Transverse colon (tissue), 4 donors: Measurements from ENCODE around the gene NXPH1. TPM values are rescaled to one million over a fixed set of nuclear protein-coding genes. Genes with fewer than 3 reads are reported as not detected.

Experiments used
- DNase-seq: peaks from one replicate; pipeline ENCODE4 v3.0.0-alpha.2; 2019
- H3K27ac ChIP-seq, 4 donors: fragments of 200-600 bp; sonication (generic); 2 replicates each; pipeline ENCODE4 v1.5.1; 2016 to 2018; ENCODE audit warnings: inconsistent platforms in 4 of 4
- H3K27me3 ChIP-seq: fragments of 200-600 bp; sonication (generic); 2 replicates; pipeline ENCODE4 v1.5.1; 2017; ENCODE audit warnings: inconsistent platforms
- H3K36me3 ChIP-seq, 4 donors: fragments of 200-600 bp; sonication (generic); 2 replicates each; pipeline ENCODE4 v1.5.1; 2017 to 2019; ENCODE audit warnings: inconsistent platforms in 4 of 4
- H3K4me1 ChIP-seq, 4 donors: fragments of 200-600 bp; sonication (generic); 2 replicates each; pipeline ENCODE4 v1.5.1; 2017 to 2020; ENCODE audit warnings: inconsistent platforms in 4 of 4
- H3K4me3 ChIP-seq, 4 donors: fragments of 200-600 bp; sonication (generic); 1 replicate in 1 of 4; 2 replicates in 3 of 4; pipeline versions ENCODE4 v1.5.1 to v1.6.1; 2017 to 2019; ENCODE audit warnings: inconsistent platforms in 4 of 4
- H3K9me3 ChIP-seq, 2 donors: fragments of 200-600 bp; sonication (generic); 2 replicates each; pipeline ENCODE4 v1.5.1; 2017 to 2019; ENCODE audit warnings: inconsistent platforms in 2 of 2
- EP300 ChIP-seq: sonication (generic); formaldehyde crosslinking; IDR thresholded peaks from one replicate; pipeline ENCODE4 v1.6.1; 2017; ENCODE audit warnings: antibody characterized with exemption, low read depth
- POLR2A ChIP-seq: fragments of 450-650 bp; IDR thresholded peaks from one replicate; pipeline ENCODE4 v1.6.1; 2016; ENCODE audit warnings: antibody characterized with exemption, mild to moderate bottlenecking, moderate library complexity
- POLR2AphosphoS5 ChIP-seq, 3 donors: sonication (generic); formaldehyde crosslinking; IDR thresholded peaks; one replicate each; pipeline ENCODE4 v1.6.1; 2016; ENCODE audit warnings: antibody characterized with exemption in 3 of 3
- WGBS, 2 donors: methylation state at CpG; one replicate each; pipeline ENCODE4 v1.1.5; 2018; ENCODE audit warnings: low coverage in 1 of 2; 5-methylcytosine and 5-hydroxymethylcytosine counted together
- in situ Hi-C, 4 donors: fragments of 200-750 bp; cut with MboI; loops; one replicate each; pipeline versions ENCODE4 v1.15.0 to v1.15.1; 2017; ENCODE audit warnings: low sequenced_read_pairs in 3 of 4, low pct_ligation_motif_present in 1 of 4, low pct_unique_long_range_greater_than_20kb in 1 of 4
- intact Hi-C: fragments of 100-400 bp; cut with DNase I; formaldehyde crosslinking; loops from one replicate; pipeline ENCODE4 v1.15.1; 2023; ENCODE audit warnings: low total_unique reads
- total RNA-seq, 4 donors: library from RNA; depleted of rRNA; stranded (reverse); fragments of >200 nt; gene quantifications; one replicate each; pipeline ENCODE4 v1.1.0, GENCODE V29; 2016
- TF ChIP-seq, protein P1 (sequence below), 5 experiments: fragments of 200-600 bp in 3 of 5; fragments of 450-650 bp in 2 of 5; sonication (generic) in 3 of 5; IDR thresholded peaks; 1 replicate in 2 of 5; 2 replicates in 3 of 5; pipeline ENCODE4 v1.5.1; 2016 to 2017; ENCODE audit warnings: antibody characterized with exemption in 5 of 5, inconsistent platforms in 3 of 5, mild to moderate bottlenecking in 2 of 5, moderate library complexity in 1 of 5

NXPH1 gene
- total RNA-seq, 4 donors from 2014 or later, result not detected

DNA sequence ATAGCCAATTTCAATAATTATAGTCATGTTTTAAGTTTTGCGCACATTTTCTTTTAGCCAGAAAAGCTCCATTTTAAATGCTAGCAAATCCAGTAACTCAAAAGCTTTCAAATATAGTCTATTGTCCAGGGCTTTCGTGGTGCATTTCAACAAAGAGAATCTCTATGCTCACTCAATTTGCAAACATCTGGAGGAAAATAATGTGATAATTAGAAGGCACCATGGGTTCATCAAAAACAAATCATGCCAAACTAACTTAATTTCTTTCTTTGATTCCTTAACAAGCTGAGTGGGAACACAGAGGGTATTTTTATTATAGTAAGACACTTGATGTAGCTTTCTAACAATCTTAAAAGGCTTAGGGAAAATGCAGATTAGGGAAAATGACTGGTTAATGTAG is 179.8 kb downstream of the NXPH1 start:
- no peak overlapping the region for H3K4me3 ChIP-seq
- WGBS, 2 donors, result 74 to 75% methylated on average over 2 of the region's 2 CpGs
- H3K36me3 ChIP-seq, result no peaks in the 10 kb centered on the region
- H3K9me3 ChIP-seq, result no peaks in the 10 kb centered on the region
- no peaks in the 10 kb centered on the region for H3K4me1 ChIP-seq
- in situ Hi-C loops (no loop called here), intact Hi-C loops (no loop called here)
- no peaks in the 10 kb centered on the region for H3K27me3 ChIP-seq
- TF ChIP-seq POLR2A (no peak), EP300 (no peak), POLR2AphosphoS5 (IDR thresholded peaks at IDR 0.05) (no peak)
- TF ChIP-seq, protein P1, sequence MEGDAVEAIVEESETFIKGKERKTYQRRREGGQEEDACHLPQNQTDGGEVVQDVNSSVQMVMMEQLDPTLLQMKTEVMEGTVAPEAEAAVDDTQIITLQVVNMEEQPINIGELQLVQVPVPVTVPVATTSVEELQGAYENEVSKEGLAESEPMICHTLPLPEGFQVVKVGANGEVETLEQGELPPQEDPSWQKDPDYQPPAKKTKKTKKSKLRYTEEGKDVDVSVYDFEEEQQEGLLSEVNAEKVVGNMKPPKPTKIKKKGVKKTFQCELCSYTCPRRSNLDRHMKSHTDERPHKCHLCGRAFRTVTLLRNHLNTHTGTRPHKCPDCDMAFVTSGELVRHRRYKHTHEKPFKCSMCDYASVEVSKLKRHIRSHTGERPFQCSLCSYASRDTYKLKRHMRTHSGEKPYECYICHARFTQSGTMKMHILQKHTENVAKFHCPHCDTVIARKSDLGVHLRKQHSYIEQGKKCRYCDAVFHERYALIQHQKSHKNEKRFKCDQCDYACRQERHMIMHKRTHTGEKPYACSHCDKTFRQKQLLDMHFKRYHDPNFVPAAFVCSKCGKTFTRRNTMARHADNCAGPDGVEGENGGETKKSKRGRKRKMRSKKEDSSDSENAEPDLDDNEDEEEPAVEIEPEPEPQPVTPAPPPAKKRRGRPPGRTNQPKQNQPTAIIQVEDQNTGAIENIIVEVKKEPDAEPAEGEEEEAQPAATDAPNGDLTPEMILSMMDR (IDR thresholded peaks at IDR 0.05), result no peak
- no peak for DNase-seq
- no peak overlapping the region for H3K27ac ChIP-seq

DNA sequence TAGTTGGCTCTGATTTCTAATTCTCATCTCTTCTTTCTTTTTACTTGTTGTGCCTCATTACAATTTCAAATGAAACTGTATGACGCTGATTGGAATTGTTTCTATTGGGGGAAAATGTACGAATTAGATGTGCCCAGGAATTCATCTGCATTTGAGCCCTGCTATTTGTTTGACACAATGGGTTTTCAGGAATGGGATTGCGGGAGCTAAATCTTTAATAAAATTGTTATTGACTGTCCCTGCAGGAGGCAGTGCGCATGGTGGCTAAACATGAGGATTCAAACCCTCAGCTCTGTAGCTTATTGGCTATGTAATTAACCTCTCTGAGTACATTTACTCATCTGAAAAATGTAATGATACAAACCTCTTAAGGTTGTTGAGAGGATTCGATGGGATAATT is 181.6 kb downstream of the NXPH1 start:
- no peak overlapping the region for H3K4me3 ChIP-seq
- 73 to 76% methylated on average over 5 of the region's 5 CpGs for WGBS, 2 donors
- no peaks in the 10 kb centered on the region for H3K27me3 ChIP-seq
- intact Hi-C loops, result no loop called here
- no peaks in the 10 kb centered on the region for H3K9me3 ChIP-seq
- no peaks in the 10 kb centered on the region for H3K4me1 ChIP-seq
- in situ Hi-C loops, result no loop called here
- no peak overlapping the region for H3K27ac ChIP-seq
- DNase-seq, result no peak
- TF ChIP-seq POLR2A, result no peak
- TF ChIP-seq, protein P1 (IDR thresholded peaks at IDR 0.05), result no peak
- no peak for TF ChIP-seq POLR2AphosphoS5 (IDR thresholded peaks at IDR 0.05)
- TF ChIP-seq EP300, result no peak
- H3K36me3 ChIP-seq, result no peaks in the 10 kb centered on the region

DNA sequence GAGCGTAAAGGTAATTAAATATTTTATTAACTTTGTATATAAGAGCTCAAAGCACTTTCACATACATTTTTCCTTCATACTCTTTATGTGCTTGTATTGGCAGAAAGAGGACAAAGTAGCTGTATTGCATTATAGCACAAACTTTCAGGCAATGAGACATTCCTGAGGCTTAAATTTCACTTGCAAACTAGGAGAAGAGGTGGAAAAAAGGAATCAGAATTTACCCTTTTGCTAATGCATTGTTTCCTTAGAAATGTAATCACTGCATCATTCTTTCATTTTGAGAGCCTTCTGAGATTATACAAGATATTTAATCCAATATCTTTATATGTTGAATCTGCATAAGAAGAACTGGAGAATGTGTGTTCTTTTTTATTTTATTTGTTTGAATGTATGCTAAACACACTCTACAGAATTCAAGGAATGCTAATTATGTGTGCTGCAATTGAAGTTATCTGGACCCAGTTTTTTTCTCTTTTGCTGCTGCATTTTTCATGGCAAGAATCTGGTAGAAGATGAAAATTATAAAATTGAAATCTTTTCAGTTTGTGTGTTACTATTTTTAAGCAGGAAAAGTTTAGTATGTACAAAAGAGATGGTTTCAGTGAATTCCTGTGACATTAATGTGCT is 185.1 kb downstream of the NXPH1 start:
- H3K9me3 ChIP-seq, result no peaks in the 10 kb centered on the region
- no peak for DNase-seq
- WGBS, 2 donors, result 85 to 100% methylated on average over 1 of the region's 1 CpG
- intact Hi-C loops (no loop called here), in situ Hi-C loops (no loop called here)
- H3K27ac ChIP-seq, result no peak overlapping the region
- H3K36me3 ChIP-seq, result no peaks in the 10 kb centered on the region
- H3K27me3 ChIP-seq, result no peaks in the 10 kb centered on the region
- TF ChIP-seq POLR2A (no peak), POLR2AphosphoS5 (IDR thresholded peaks at IDR 0.05) (no peak), EP300 (no peak)
- TF ChIP-seq, protein P1 (IDR thresholded peaks at IDR 0.05), result no peak
- H3K4me3 ChIP-seq, result no peak overlapping the region
- no peaks in the 10 kb centered on the region for H3K4me1 ChIP-seq

DNA sequence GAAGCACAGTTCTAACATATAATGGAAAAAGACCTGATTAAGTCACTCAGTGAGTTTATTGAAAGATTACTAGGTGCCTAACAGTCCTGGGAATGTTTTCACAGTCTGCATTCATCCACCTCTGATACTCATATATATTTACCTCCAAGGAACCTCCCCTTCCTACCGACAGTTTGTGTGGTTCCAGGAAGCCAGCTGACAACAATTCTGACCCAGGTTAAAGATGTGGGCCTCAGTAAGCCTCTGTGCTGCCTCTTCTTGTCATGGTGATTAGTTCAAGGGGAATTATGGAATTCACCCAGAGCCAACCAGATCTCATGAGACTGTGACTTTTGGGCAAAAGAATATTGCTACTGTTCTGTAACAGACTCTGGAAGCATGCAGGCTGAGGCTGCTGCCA is 186.8 kb downstream of the NXPH1 start:
- Histone ChIP-seq H3K36me3 (no peaks in the 10 kb centered on the region), H3K4me3 (no peak overlapping the region), H3K27me3 (no peaks in the 10 kb centered on the region), H3K9me3 (no peaks in the 10 kb centered on the region), H3K27ac (no peak overlapping the region), H3K4me1 (no peaks in the 10 kb centered on the region)
- intact Hi-C loops, result no loop called here
- TF ChIP-seq EP300 (no peak), POLR2A (no peak), POLR2AphosphoS5 (IDR thresholded peaks at IDR 0.05) (no peak)
- TF ChIP-seq, protein P1 (IDR thresholded peaks at IDR 0.05), result no peak
- 50 to 52% methylated on average over 1 of the region's 1 CpG for WGBS, 2 donors
- DNase-seq, result no peak
- in situ Hi-C loops, result no loop called here
